ENCODE results near the gene GFER. TPM values are rescaled to one million over a fixed set of nuclear protein-coding genes. Genes with fewer than 3 reads are reported as not detected.

GFER gene
- total and polyA plus RNA-seq, 2 of the 8 experiments (the other 6 are each of a cell fraction or from before 2014, with no cell fraction given): 17.7 to 37.9 TPM

DNA sequence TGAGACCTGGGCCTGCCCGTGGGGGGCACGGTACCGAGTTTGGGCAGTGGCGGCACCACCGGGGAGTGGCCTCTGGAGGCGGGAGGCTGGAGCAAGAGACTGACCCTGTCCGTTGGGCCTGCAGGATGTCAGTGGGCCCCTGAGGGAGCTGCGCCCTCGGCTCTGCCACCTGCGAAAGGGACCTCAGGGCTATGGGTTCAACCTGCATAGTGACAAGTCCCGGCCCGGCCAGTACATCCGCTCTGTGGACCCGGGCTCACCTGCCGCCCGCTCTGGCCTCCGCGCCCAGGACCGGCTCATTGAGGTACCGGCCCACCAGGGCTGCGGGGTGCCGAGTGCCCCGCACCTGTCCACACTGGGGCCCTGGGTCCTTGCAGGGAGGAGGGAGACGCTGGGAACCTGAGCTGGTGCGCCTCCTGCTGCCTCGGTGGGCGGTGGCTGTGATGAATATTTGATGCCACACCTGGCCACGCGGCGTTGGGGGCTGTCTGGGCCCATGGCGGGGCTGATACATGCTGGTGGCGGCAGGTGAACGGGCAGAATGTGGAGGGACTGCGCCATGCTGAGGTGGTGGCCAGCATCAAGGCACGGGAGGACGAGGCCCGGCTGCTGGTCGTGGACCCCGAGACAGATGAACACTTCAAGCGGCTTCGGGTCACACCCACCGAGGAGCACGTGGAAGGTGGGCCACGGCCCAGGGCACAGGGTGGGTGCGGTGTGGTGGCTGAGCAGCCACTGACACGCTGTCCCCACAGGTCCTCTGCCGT is 52.4 kb downstream of the GFER start:
- Histone ChIP-seq H2BK15ac (ENCODE audit: low read length) (no peak overlapping the region), H3K4me1 (replicated peaks in 1 of 4; ENCODE audit: control insufficient read depth in 3 of 4, insufficient read depth in 4 of 4, low read length in 3 of 4) (peaks cover 0 to 4% (median 0%) of the 10 kb centered on the region in 4 experiments; a peak in 4 of 7 replicates), H3K18ac (ENCODE audit: extremely low read depth, low read length) (no peak overlapping the region), H2AK5ac (ENCODE audit: low read depth, low read length) (no peak overlapping the region), H3K23me2 (ENCODE audit: low read depth, low read length) (no peaks in the 10 kb centered on the region), H3K4ac (replicated peaks; ENCODE audit: insufficient read length, low read depth, low read length) (no peak overlapping the region), H3K23ac (ENCODE audit: insufficient read length) (no peak overlapping the region), H2BK5ac (ENCODE audit: low read depth, low read length) (no peak overlapping the region), H2AFZ (ENCODE audit: low read length) (no peak overlapping the region), H3K36me3 (ENCODE audit: control insufficient read depth in 2 of 4, insufficient read depth in 4 of 4, low read length in 3 of 4) (no peaks in the 10 kb centered on the region), H3K9me3 (ENCODE audit: insufficient read depth in 2 of 2, low read depth in 1 of 2, low read length in 1 of 2) (no peaks in the 10 kb centered on the region), H2BK120ac (replicated peaks; ENCODE audit: low read depth, low read length) (no peak overlapping the region), H3K79me2 (ENCODE audit: control insufficient read depth in 1 of 2, insufficient read depth in 2 of 2, low read length in 2 of 2) (no peaks in the 10 kb centered on the region), H3K14ac (ENCODE audit: insufficient read length) (no peak overlapping the region), H3K56ac (replicated peaks; ENCODE audit: insufficient read length, low read depth, low read length) (no peak overlapping the region), H3K27me3 (replicated peaks in 1 of 4; ENCODE audit: control insufficient read depth in 3 of 4, extremely low read depth in 1 of 4, insufficient read depth in 3 of 4, low read length in 3 of 4) (no peaks in the 10 kb centered on the region), H2BK20ac (ENCODE audit: low read length) (no peak overlapping the region), H2BK12ac (ENCODE audit: low read depth, low read length) (no peak overlapping the region), H3K4me3 (ENCODE audit: extremely low read depth in 1 of 4, insufficient read depth in 2 of 4, low read depth in 3 of 4, low read length in 4 of 4) (no peak overlapping the region), H4K20me1 (replicated peaks in 1 of 2; ENCODE audit: control insufficient read depth in 1 of 2, insufficient read depth in 2 of 2, low read length in 2 of 2) (peaks cover 0 to 2% of the 10 kb centered on the region in 2 experiments), H4K8ac (ENCODE audit: extremely low read depth, insufficient read depth, low read length) (peak overlapping the region; percentile 25; the same call in 1 of the 2 replicates), H4K91ac (replicated peaks; ENCODE audit: insufficient read length, low read length) (peak overlapping the region; percentile 54), H4K5ac (ENCODE audit: insufficient read length, low read depth, low read length) (no peak overlapping the region), H3K9ac (replicated peaks in 1 of 4; ENCODE audit: extremely low read depth in 1 of 4, low read depth in 3 of 4, low read length in 3 of 4) (no peak overlapping the region), H3K27ac (ENCODE audit: low read depth, low read length) (no peak overlapping the region), H3K79me1 (ENCODE audit: low read depth, low read length) (no peaks in the 10 kb centered on the region), H3K4me2 (ENCODE audit: insufficient read depth in 1 of 2, low read depth in 2 of 2, low read length in 2 of 2) (no peak overlapping the region)
- POLR2A ChIA-PET (ENCODE audit: partially characterized antibody): interaction anchor here (0.9 to 2.1 kb wide), 4 partner anchors 9 to 119 kb away, joined by 3 to 5 read pairs (median 4); partner anchors contain the start of gene TRAF7
- 91% methylated on average over 39 of the region's 47 CpGs; no CpG with 5 or more reads in 1 of the 2 experiments for WGBS, 2 experiments (ENCODE audit: extremely low coverage in 1 of 2, insufficient coverage in 1 of 2, insufficient read length in 1 of 2, insufficient replicate concordance in 2 of 2, low coverage in 1 of 2, low lambda C conversion rate in 2 of 2, missing lambda C conversion rate in 1 of 2)
- FAIRE-seq: no peak
- CTCF ChIA-PET (ENCODE audit: partially characterized antibody): interaction anchor here (0.9 to 3.0 kb wide), 7 partner anchors 10 to 103 kb away, joined by 3 to 14 read pairs (median 5); partner anchors contain the start of genes NPW, NTHL1 and TSC2
- no peak for DNase-seq (ENCODE audit: low read depth in 1 of 2, low spot score in 2 of 2)
- TF ChIP-seq SIRT6 (IDR thresholded peaks at IDR 0.05; ENCODE audit: low read length) (no peak), NRF1 (IDR thresholded peaks at IDR 0.05; ENCODE audit: low read depth, low read length) (no peak), SP4 (IDR thresholded peaks at IDR 0.05; ENCODE audit: low read length) (no peak), BRCA1 (IDR thresholded peaks at IDR 0.05; ENCODE audit: low read depth, low read length) (no peak)
